GM13976 (cell line): Measurements from ENCODE around the gene SPECC1L.

ENCODE experiments used
- DNase-seq: peaks from one replicate; pipeline ENCODE4 v3.0.0; 2012; ENCODE audit warnings: low spot score
- in situ Hi-C: fragments of 300-500 bp; cut with MboI; formaldehyde crosslinking; loops from one replicate; pipeline ENCODE4 v1.12.0; 2022; ENCODE audit warnings: low sequenced_read_pairs, mixed read lengths, inconsistent platforms; ENCODE audit not compliant: unreplicated experiment
- TF ChIP-seq, protein P1 (sequence below): IDR thresholded peaks from 2 replicates; pipeline ENCODE4 v1.5.1; 2012; ENCODE audit warnings: borderline replicate concordance, mild to moderate bottlenecking; ENCODE audit not compliant: insufficient read depth; ENCODE audit errors: extremely low read depth, missing control alignments, control extremely low read depth

Gene SPECC1L

DNA sequence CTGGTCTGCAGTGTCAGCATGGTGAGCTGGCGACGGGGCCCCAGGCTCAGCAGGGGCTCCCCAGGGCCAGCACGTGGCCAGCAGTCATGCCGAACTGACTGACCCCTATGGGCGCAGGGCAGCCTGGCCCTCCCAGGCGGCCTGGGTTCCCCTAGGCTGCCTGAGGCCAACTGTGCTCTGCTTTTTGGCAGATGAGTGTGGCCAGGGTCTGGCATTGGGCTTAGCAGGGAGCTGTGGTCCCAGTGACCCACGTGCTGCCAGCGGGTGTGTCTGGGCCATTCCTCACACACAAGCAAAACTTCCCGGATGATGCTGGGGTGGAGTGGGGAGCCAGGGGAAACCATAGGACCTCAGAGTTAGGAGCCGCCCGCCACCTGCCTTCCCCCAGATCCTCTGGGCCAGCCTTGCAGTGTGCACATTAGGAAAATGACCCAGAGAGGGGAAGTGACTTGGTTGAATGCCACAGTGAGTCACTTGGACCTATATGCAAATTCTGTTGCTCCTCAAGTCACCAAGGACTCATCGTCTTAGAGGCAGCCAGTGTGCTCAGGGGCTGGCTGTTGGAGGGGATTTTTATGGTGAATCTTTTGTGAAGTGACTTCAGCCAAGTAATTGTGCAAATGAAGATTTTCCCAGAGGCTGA lies 163.3 kb downstream of the SPECC1L start:
- peak; percentile 88 for DNase-seq
- TF ChIP-seq, protein P1, sequence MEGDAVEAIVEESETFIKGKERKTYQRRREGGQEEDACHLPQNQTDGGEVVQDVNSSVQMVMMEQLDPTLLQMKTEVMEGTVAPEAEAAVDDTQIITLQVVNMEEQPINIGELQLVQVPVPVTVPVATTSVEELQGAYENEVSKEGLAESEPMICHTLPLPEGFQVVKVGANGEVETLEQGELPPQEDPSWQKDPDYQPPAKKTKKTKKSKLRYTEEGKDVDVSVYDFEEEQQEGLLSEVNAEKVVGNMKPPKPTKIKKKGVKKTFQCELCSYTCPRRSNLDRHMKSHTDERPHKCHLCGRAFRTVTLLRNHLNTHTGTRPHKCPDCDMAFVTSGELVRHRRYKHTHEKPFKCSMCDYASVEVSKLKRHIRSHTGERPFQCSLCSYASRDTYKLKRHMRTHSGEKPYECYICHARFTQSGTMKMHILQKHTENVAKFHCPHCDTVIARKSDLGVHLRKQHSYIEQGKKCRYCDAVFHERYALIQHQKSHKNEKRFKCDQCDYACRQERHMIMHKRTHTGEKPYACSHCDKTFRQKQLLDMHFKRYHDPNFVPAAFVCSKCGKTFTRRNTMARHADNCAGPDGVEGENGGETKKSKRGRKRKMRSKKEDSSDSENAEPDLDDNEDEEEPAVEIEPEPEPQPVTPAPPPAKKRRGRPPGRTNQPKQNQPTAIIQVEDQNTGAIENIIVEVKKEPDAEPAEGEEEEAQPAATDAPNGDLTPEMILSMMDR = no peak
- in situ Hi-C loops = no loop called here

GRCh38 chr22:24434471-24435322 lies 164.1 kb downstream of the SPECC1L start:
- TF ChIP-seq, protein P1 = no peak
- in situ Hi-C loops = no loop called here
- peak; percentile 87 for DNase-seq

DNA sequence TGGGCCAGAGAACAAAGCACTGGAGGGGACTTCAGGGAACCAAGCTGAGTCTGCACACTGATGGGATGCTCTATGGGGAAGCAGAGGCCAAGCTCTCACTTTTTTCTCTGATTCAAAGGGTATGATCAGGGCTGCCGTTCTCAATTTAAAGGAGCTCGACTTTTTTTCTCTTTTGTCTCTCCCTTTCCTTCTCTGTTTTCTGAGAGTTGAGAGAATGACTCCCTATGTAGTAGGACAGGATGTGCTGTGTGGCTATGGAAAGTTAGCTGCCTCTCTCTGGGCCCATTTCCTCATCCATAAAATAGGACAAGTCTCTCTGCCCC lies 164.7 kb downstream of the SPECC1L start:
- no peak for DNase-seq
- TF ChIP-seq, protein P1 = no peak
- in situ Hi-C loops = no loop called here

DNA sequence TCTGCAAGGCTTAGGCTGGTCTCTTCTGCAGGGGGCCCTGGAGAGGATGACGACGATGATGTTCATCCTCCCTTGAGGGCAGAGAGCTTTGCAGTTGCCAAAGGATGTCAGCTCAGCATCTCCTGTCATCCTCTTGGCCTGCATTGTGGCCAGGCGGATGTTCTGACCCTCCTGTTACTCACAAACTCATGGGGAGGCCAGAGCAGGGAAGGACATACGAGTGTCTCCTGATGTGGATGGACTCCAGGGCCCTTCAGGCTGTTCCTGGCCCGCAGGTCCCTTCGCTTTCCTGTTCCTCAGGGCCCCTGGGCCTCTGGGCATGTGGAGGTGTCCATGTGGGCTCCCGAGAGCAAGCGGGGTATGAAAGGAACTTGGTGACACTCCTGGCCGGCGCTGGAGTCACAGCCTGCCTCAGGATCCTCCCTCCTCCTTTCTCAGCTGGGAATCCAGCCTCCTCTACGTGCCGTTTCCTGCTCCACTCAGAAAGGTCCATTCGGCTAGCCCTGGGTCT lies 165.3 kb downstream of the SPECC1L start:
- DNase-seq = no peak
- in situ Hi-C loops = no loop called here
- TF ChIP-seq, protein P1 = no peak

DNA sequence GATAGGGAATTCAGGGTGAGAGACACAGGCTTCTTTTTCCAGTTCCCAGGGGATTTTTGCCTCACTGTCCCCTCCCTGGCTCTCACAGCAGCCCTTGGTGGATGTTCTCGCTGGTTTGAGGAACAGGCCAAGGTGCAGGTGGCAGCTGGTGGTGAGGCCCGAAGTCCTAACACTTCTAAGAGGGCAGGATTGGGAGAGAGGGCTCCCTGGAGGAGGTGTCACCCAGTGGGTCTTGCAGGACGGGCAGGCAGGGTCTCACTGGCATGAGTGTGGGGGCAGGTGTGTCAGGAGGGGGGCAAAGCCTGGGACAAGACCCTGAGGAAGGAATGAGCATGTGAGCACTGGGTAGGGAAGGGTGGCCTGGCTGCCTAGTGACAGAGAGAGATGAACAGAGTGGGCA lies 165.9 kb downstream of the SPECC1L start:
- no peak for DNase-seq
- in situ Hi-C loops = no loop called here
- TF ChIP-seq, protein P1 = no peak

DNA sequence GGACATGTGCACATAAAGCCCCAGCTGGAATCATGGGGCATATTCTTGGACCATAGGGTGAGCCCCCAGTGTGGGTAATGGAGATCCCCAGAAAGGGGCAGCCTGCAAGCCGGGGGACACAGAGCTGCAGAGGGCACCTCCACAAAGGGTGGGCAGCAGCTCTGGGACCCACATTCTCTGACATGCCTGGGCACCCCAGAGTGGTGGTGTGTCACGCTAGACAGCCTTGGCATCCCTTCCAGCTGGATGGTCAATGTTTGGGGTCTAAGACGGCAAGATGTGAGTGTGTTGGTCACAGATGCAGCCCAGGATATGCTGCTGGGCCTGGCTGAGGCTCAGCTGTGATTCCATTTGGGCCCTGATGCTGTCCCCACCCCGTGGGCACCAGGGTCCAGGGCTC lies 166.5 kb downstream of the SPECC1L start:
- TF ChIP-seq, protein P1 = no peak
- DNase-seq = no peak
- in situ Hi-C loops = no loop called here
